Panc1 (cell line): ENCODE data around the gene C4orf50. TPM values are rescaled to one million over a fixed set of nuclear protein-coding genes. Genes with fewer than 3 reads are reported as not detected.

ENCODE experiments used
- ATAC-seq: fragments of 200-7000 bp; cut with Tn5 transposase; 2 replicates; pipeline ENCODE4 v1.9.1; 2020; ENCODE audit warnings: mild to moderate bottlenecking, moderate library complexity
- BruUV-seq: library from RNA; stranded (reverse); fragments of 400-500 nt; replicated peaks from 2 replicates; lab custom pipeline; 2021; lab: Mats Ljungman, UMichigan
- CTCF ChIA-PET: fragments of 300-600 bp; sonication (Branson Sonifier 250); formaldehyde crosslinking; loops from one replicate; lab custom pipeline; 2022; ENCODE audit warnings: antibody characterized with exemption; lab: Charles Lee
- POLR2A ChIA-PET: fragments of 300-600 bp; sonication (Branson Sonifier 250); formaldehyde crosslinking; loops from one replicate; lab custom pipeline; 2022; ENCODE audit warnings: antibody characterized with exemption; lab: Charles Lee
- DNase-seq: peaks from one replicate; pipeline ENCODE4 v3.0.0-alpha.2; 2010; ENCODE audit warnings: low read depth, low spot score
- H3K27ac ChIP-seq: 2 replicates; pipeline ENCODE4 v1.5.1; 2011; ENCODE audit warnings: mild to moderate bottlenecking, low read length, inconsistent platforms
- H3K27me3 ChIP-seq: fragments of 200-500 bp; sonication (Bioruptor generic); 2 replicates; pipeline ENCODE4 v1.6.0; 2014; ENCODE audit warnings: low read length, inconsistent platforms; ENCODE audit not compliant: control insufficient read depth, insufficient read depth
- H3K36me3 ChIP-seq: fragments of 200-500 bp; sonication (Bioruptor generic); 2 replicates; pipeline ENCODE4 v1.5.1; 2014; ENCODE audit warnings: inconsistent platforms, mild to moderate bottlenecking, low read length, moderate library complexity; ENCODE audit not compliant: control insufficient read depth, insufficient read depth
- H3K4me1 ChIP-seq: 2 replicates; pipeline ENCODE4 v1.5.1; 2011; ENCODE audit warnings: inconsistent platforms, mild to moderate bottlenecking, low read length, moderate library complexity; ENCODE audit not compliant: control insufficient read depth, insufficient read depth
- H3K4me3 ChIP-seq, 2 experiments: 2 replicates each; pipeline ENCODE4 v1.5.1; 2011 to 2012; ENCODE audit warnings: low read depth in 2 of 2, low read length in 2 of 2, mild to moderate bottlenecking in 2 of 2, inconsistent platforms in 1 of 2, moderate library complexity in 1 of 2
- H3K9me3 ChIP-seq: fragments of 200-500 bp; sonication (Bioruptor generic); 2 replicates; pipeline ENCODE4 v1.5.1; 2014; ENCODE audit warnings: low read depth, mild to moderate bottlenecking, inconsistent platforms, low read length, moderate library complexity; ENCODE audit not compliant: control insufficient read depth, insufficient read depth
- CTCF ChIP-seq: fragments of 450-650 bp; IDR thresholded peaks from 2 replicates; pipeline ENCODE4 v1.5.1; 2017; ENCODE audit warnings: mild to moderate bottlenecking
- POLR2AphosphoS5 ChIP-seq: IDR thresholded peaks from 2 replicates; pipeline ENCODE4 v1.6.1; 2012; ENCODE audit warnings: mild to moderate bottlenecking, low read depth, low read length, moderate library complexity
- REST ChIP-seq, 2 experiments: IDR thresholded peaks; 2 replicates each; pipeline ENCODE4 v1.6.1; 2011 to 2012; ENCODE audit warnings: low read depth in 2 of 2, control low read depth in 1 of 2, low read length in 1 of 2, mild to moderate bottlenecking in 1 of 2, moderate library complexity in 1 of 2; ENCODE audit not compliant: insufficient read depth in 1 of 2
- SIN3A ChIP-seq: IDR thresholded peaks from 2 replicates; pipeline ENCODE4 v1.6.1; 2012; ENCODE audit warnings: low read depth, mild to moderate bottlenecking, low read length, moderate library complexity, borderline replicate concordance; ENCODE audit not compliant: insufficient read depth
- TCF7L2 ChIP-seq: IDR thresholded peaks from 2 replicates; pipeline ENCODE4 v1.6.1; 2011; ENCODE audit warnings: mild to moderate bottlenecking, low read depth, low read length, inconsistent platforms
- in situ Hi-C: cut with HindIII; loops from 2 replicates; pipeline ENCODE4 v1.10.0; 2016; ENCODE audit warnings: low sequenced_read_pairs, low pct_unique_long_range_greater_than_20kb
- intact Hi-C: fragments of 100-400 bp; cut with micrococcal nuclease; formaldehyde crosslinking; loops from one replicate; pipeline ENCODE4 v1.10.0; 2022; ENCODE audit not compliant: unreplicated experiment
- total RNA-seq: library from RNA; stranded (reverse); gene quantifications from one replicate; pipeline ENCODE4 v1.2.1, GENCODE V29; 2021; ENCODE audit not compliant: unreplicated experiment

The C4orf50 gene
- total RNA-seq, 1 experiment from 2014 or later: under 0.01 TPM

- ChIA-PET POLR2A (no interaction called here), CTCF (no interaction called here)
- ATAC-seq: no peak
- Histone ChIP-seq H3K27me3 (no peaks in the 10 kb centered on the region), H3K36me3 (no peaks in the 10 kb centered on the region), H3K9me3 (no peaks in the 10 kb centered on the region), H3K27ac (no peak overlapping the region), H3K4me3 (no peak overlapping the region), H3K4me1 (no peaks in the 10 kb centered on the region)
- no peak for DNase-seq
- in situ Hi-C loops: no loop called here
- no peak for TF ChIP-seq TCF7L2
- TF ChIP-seq POLR2AphosphoS5: no peak
- no peak for TF ChIP-seq SIN3A
- no peak for TF ChIP-seq CTCF
- TF ChIP-seq REST (IDR thresholded peaks at IDR 0.05; ENCODE audit: insufficient read depth in 1 of 2, low read depth in 2 of 2, low read length in 1 of 2): no peak
- no TSS peak for BruUV-seq
- intact Hi-C loops: no loop called here
These were observed 36.1 kb upstream of the C4orf50 start for GRCh38 chr4:6054162-6054922.

- intact Hi-C loops: no loop called here
- ChIA-PET POLR2A (no interaction called here), CTCF (interaction anchor here (0.6 to 0.7 kb wide), 2 partner anchors 20 to 896 kb away, joined by 3 to 4 read pairs; no protein-coding TSS in a partner anchor)
- BruUV-seq: no TSS peak
- in situ Hi-C loops: no loop called here
- Histone ChIP-seq H3K27me3 (peaks cover under 1% of the 10 kb centered on the region; the same call in 1 of the 2 replicates), H3K4me1 (no peaks in the 10 kb centered on the region), H3K36me3 (no peaks in the 10 kb centered on the region), H3K27ac (no peak overlapping the region), H3K4me3 (no peak overlapping the region), H3K9me3 (no peaks in the 10 kb centered on the region)
- ATAC-seq: no peak; the same call in 1 of the 2 replicates
- TF ChIP-seq SIN3A (no peak), REST (IDR thresholded peaks at IDR 0.05; ENCODE audit: insufficient read depth in 1 of 2, low read depth in 2 of 2, low read length in 1 of 2) (no peak), POLR2AphosphoS5 (no peak), CTCF (no peak), TCF7L2 (no peak)
- DNase-seq: no peak
These were observed 34.4 kb upstream of the C4orf50 start for GRCh38 chr4:6052679-6053078.
